Lower leg skin (tissue), 4 donors: ENCODE data around the gene TECTA. TPM values are rescaled to one million over a fixed set of nuclear protein-coding genes. Genes with fewer than 3 reads are reported as not detected.

Experiments
- DNase-seq, 2 donors: peaks; one replicate each; pipeline ENCODE4 v3.0.0-alpha.2; 2019; ENCODE audit warnings: low spot score in 2 of 2
- H3K4me3 ChIP-seq: fragments of 200-600 bp; sonication (generic); 2 replicates; pipeline ENCODE4 v1.5.1; 2017; ENCODE audit warnings: mild to moderate bottlenecking, low read depth; ENCODE audit not compliant: poor library complexity, severe bottlenecking
- POLR2A ChIP-seq, 2 donors: fragments of 450-650 bp; IDR thresholded peaks; one replicate each; pipeline ENCODE4 v1.6.1; 2016 to 2017; ENCODE audit warnings: antibody characterized with exemption in 2 of 2, mild to moderate bottlenecking in 1 of 2, moderate library complexity in 1 of 2
- WGBS, 2 donors: methylation state at CpG; one replicate each; pipeline ENCODE4 v1.1.5; 2018; 5-methylcytosine and 5-hydroxymethylcytosine counted together
- intact Hi-C: fragments of 100-400 bp; cut with DNase I; formaldehyde crosslinking; loops from one replicate; pipeline ENCODE4 v1.15.0; 2023; ENCODE audit warnings: low total_unique reads
- total RNA-seq, 4 donors: library from RNA; depleted of rRNA; stranded (reverse); fragments of >200 nt; gene quantifications; one replicate each; pipeline ENCODE4 v1.1.0, GENCODE V29; 2016
- TF ChIP-seq, protein P1 (sequence below), 3 donors: fragments of 450-650 bp; IDR thresholded peaks; one replicate each; pipeline ENCODE4 v1.5.1; 2016; ENCODE audit warnings: antibody characterized with exemption in 3 of 3, mild to moderate bottlenecking in 3 of 3, moderate library complexity in 2 of 3

Gene TECTA
- total RNA-seq, 4 donors from 2014 or later, result 0.08 to 1.2 (median 0.20) TPM

DNA sequence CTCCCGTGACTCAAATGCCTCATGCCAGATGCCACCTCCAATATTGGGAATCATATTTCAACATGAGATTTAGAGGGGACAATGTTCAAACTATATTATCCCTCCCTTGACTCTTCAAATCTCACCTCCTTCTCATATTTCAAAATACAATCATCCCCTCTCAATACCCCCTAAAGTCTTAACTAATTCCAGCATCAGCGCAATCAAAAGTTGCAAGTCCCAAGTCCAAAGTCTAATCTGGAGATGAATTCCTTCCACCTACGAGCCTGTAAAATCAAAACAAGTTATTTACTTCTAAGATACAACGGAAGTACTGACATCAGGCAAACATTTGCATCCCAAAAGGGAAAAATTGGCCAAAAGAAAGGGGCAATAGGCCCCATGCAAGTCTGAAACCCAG lies 124.3 kb downstream of the TECTA start:
- no peak overlapping the region for H3K4me3 ChIP-seq
- WGBS, 2 donors, result 82 to 83% methylated on average over 4 of the region's 4 CpGs
- TF ChIP-seq, protein P1, sequence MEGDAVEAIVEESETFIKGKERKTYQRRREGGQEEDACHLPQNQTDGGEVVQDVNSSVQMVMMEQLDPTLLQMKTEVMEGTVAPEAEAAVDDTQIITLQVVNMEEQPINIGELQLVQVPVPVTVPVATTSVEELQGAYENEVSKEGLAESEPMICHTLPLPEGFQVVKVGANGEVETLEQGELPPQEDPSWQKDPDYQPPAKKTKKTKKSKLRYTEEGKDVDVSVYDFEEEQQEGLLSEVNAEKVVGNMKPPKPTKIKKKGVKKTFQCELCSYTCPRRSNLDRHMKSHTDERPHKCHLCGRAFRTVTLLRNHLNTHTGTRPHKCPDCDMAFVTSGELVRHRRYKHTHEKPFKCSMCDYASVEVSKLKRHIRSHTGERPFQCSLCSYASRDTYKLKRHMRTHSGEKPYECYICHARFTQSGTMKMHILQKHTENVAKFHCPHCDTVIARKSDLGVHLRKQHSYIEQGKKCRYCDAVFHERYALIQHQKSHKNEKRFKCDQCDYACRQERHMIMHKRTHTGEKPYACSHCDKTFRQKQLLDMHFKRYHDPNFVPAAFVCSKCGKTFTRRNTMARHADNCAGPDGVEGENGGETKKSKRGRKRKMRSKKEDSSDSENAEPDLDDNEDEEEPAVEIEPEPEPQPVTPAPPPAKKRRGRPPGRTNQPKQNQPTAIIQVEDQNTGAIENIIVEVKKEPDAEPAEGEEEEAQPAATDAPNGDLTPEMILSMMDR (IDR thresholded peaks at IDR 0.05), result no peak
- no peak for TF ChIP-seq POLR2A (IDR thresholded peaks at IDR 0.05)
- DNase-seq, result no peak
- intact Hi-C loops, result no loop called here

DNA sequence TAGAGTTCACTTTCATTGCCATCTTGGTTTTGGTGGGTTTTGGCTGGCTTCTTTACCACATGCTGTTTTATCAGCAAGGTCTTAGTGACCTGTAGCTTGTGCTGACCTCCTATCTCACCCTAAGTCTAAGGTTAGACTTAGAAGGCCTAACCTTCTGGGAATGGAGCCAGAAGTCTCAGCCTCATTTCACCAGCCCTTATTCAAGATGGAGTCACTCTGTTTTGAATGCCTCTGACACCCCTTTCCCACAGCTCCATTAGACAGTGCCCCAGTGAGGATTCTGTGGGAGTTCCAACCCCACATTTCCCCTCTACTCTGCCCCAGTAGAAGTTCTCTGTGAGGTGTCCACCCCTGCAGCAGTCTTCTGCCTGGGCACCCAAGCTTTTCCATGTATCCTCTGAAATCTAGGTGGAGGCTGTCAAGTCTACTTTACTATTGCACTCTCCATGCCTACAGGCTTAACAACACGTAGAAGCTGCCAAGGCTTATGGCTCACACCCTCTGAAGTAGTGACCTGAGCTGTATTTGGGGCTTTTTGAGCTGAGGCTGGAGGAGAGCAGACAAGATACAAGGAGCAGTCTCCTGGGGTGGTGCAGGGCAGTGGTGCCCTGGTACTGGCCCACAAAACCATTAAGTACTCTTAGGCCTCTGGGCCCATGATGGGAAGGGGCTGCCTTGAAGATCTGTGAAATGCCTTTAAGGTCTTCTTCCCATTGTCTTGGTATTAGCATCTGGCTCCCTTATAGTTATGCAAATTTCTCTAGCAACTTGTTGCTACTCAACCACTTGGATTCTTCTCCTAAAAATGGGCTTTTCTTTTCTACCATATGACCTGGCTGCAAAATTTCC lies 125.6 kb downstream of the TECTA start:
- 60 to 72% methylated on average over 1 of the region's 1 CpG for WGBS, 2 donors
- TF ChIP-seq, protein P1 (IDR thresholded peaks at IDR 0.05), result no peak
- TF ChIP-seq POLR2A (IDR thresholded peaks at IDR 0.05), result no peak
- no peak overlapping the region for H3K4me3 ChIP-seq
- DNase-seq, result no peak
- intact Hi-C loops, result no loop called here

DNA sequence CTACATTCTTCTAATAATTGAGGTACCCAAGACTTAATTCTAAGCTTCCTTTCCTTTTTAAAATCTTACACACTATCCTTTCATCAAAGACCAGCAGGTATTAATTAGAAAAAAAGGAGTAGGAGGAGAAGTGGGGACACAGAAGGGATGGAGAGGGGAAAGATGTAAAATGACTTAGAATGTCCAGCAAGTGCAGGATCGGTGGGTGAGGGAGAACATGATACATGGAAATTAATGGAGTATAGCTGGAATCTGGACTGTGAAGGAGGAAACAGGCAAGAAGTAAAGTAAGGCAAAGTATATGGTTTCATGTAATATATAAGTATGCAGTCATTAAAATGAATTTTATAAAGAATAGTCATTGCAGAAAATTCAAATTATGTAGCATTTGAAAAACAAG lies 127.8 kb downstream of the TECTA start:
- intact Hi-C loops, result no loop called here
- H3K4me3 ChIP-seq, result no peak overlapping the region
- WGBS, 2 donors, result 76 to 81% methylated on average over 1 of the region's 1 CpG
- TF ChIP-seq, protein P1 (IDR thresholded peaks at IDR 0.05), result no peak
- TF ChIP-seq POLR2A (IDR thresholded peaks at IDR 0.05), result no peak
- no peak for DNase-seq

DNA sequence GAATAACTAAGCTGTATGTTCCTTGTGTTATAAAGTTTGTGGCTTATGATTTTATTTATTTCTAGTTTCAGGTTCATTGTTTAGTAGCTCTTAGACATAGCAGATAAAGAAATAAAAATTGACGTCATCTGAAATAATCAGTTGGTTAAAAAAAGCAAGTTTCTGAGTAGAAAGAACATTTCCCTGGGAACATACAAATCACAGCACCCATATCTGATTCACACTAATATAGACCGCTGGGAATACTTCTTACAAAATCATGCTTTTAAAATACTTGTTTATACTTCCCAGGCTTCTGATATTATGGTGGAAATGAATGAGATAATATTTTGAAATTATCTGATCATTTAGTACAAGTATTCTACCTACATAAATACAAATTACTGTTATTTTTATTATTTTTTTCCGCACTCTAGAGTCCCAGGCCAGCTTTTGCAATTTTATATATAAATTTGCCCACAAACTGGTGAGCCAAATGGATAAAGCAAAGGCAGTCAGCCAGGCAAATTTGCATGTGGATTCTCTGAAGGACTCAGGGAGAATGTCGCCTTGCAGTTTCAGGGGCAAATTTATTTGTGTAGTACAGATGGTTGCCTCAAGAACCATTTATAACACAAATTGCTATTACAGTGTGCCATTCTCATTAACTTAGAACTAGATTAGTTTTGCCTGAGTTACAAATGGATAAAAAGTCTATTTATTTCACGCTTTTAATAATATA lies 128.6 kb downstream of the TECTA start:
- no peak overlapping the region for H3K4me3 ChIP-seq
- TF ChIP-seq POLR2A (IDR thresholded peaks at IDR 0.05), result no peak
- TF ChIP-seq, protein P1 (IDR thresholded peaks at IDR 0.05), result no peak
- intact Hi-C loops, result no loop called here
- 83 to 87% methylated on average over 5 of the region's 5 CpGs for WGBS, 2 donors
- no peak for DNase-seq

DNA sequence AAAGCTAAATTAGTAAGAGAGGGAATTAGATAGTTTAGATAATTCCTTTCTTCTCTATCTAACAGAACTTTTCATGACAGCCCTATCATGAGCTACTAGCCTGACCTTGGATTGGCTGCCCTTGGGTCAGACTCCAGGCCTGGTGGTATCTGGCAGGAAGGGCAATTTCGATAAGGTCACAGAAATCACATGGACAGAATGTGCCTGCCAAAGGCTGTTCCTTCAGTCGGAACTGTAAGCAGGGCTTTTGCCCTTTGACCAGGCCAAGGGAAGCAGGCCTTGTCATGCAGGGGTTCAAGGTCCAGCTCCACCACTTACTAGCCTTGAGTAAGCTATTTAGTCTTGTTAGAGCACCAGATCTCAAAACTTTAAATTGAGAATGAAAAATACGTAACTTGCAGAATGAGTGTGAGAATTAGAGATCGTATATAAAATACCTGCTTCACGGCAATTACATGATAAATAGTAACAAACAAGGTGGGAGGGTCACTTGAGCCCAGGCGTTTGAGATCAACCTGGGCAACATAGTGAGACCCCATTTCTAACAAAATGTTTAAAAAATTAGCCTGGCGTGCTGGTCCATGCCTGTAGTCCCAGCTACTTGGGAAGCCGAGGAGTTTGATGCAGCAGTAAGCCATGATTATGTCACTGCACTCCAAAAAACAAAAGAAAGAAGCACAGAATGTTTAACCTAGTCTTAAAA lies 130.7 kb downstream of the TECTA start:
- H3K4me3 ChIP-seq, result no peak overlapping the region
- DNase-seq, result no peak
- TF ChIP-seq POLR2A (IDR thresholded peaks at IDR 0.05), result no peak
- TF ChIP-seq, protein P1 (IDR thresholded peaks at IDR 0.05), result no peak
- intact Hi-C loops, result no loop called here
- whole genome bisulfite sequencing, 2 donors, result 88 to 90% methylated on average over 8 of the region's 8 CpGs
